GM19025 (cell line): ENCODE measurements around the gene FNIP2.
"Not testable (repeated sequence)": the region's sequence is repeated elsewhere in the genome, so short reads cannot be mapped to it uniquely, and the experiment has no call there.

Experiments
- ATAC-seq: cut with Tn5 transposase; IDR thresholded peaks from one replicate; pipeline ENCODE4 v1.9.1; 2021; ENCODE audit warnings: mild to moderate bottlenecking, low read depth, moderate library complexity; ENCODE audit not compliant: unreplicated experiment

FNIP2 gene

GRCh38 chr4:158902280-158903078, 133.7 kb downstream of the FNIP2 start:
- ATAC-seq: not testable (repeated sequence)

- no peak for ATAC-seq
Observed at GRCh38 chr4:158903079-158903456, 134.2 kb downstream of the FNIP2 start.

- ATAC-seq: no peak
Observed at GRCh38 chr4:158903472-158904043, 134.7 kb downstream of the FNIP2 start.

- no peak for ATAC-seq
Observed at GRCh38 chr4:158904815-158905214, 136.0 kb downstream of the FNIP2 start.

GRCh38 chr4:158906073-158906472, 137.2 kb downstream of the FNIP2 start:
- peak; percentile 78 for ATAC-seq

- ATAC-seq: no peak
Observed at GRCh38 chr4:158912390-158912789, 143.6 kb downstream of the FNIP2 start.

- no peak for ATAC-seq
Observed at GRCh38 chr4:158912806-158913205, 144.0 kb downstream of the FNIP2 start.

GRCh38 chr4:158913766-158914165, 144.9 kb downstream of the FNIP2 start:
- ATAC-seq: no peak

DNA sequence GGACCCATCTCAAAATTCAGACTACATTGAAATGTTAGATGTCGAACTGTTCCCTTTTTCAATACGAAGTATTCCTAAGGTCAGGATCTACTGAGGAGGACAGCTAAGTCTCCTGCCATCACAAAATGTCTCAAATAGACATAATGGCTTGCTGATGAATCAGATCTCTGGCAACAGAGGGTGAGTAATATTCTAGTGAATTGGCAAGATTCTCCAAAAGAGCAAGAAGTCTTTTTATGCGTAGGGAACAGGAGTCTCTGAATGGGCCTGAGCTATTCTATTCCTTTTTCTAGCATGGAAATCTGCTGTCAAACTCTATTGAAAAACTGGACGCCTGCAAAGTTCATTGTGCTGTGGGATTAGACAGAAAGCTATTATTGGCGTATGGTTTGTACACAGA, 145.4 kb downstream of the FNIP2 start:
- no peak for ATAC-seq

- ATAC-seq: no peak
Observed at GRCh38 chr4:158915683-158916241, 146.9 kb downstream of the FNIP2 start.

- ATAC-seq: not testable (repeated sequence)
Observed at GRCh38 chr4:158920452-158920996, 151.7 kb downstream of the FNIP2 start.

DNA sequence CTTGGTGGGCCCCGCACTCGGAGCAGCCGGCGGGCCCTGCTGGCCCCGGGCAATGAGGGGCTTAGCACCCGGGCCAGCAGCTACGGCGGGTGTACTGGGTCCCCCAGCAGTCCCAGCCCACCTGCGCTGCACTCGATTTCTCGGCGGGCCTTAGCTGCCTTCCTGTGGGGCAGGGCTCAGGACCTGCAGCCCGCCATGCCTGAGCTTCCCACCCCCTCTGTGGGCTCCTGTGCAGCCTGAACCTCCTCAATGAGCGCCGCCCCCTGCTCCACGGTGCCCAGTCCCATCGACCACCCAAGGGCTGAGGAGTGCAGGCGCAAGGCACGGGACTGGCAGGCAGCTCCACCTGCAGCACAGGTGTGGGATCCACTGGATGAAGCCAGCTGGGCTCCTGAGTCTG, 158.9 kb downstream of the FNIP2 start:
- ATAC-seq: not testable (repeated sequence)

DNA sequence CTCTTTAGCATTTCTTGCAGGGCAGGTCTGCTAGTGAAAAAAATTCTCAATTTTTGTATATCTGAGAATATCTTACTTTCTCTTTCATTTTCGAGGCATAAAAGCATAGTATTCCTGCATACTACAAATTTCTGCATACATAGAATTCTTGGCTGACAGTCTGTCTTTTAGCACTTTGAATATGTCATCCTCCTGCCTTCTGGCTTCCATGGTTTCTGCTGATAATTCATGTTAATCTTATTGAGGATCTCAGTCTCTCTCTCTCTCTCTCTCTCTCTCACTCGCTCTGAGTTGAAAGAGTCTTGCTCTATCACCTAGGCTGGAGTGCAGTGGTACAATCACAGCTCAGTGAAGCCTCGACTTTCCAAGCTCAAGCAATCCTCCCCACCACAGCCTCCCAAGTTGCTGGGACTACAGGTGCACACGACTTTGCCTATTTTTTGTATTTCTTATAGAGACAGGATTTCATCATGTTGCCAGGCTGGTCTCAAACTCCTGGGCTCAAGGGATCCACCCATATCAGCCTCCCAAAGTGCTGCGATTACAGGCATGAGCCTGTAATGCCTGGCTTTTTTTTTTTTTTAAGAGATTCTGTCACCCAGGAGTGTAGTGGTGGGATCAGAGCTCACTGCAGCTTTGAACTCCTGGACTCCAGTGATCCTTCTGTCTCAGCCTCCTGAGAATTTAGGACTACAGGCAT, 161.3 kb downstream of the FNIP2 start:
- no peak for ATAC-seq

- no peak for ATAC-seq
Observed at GRCh38 chr4:158930639-158930972, 161.8 kb downstream of the FNIP2 start.

DNA sequence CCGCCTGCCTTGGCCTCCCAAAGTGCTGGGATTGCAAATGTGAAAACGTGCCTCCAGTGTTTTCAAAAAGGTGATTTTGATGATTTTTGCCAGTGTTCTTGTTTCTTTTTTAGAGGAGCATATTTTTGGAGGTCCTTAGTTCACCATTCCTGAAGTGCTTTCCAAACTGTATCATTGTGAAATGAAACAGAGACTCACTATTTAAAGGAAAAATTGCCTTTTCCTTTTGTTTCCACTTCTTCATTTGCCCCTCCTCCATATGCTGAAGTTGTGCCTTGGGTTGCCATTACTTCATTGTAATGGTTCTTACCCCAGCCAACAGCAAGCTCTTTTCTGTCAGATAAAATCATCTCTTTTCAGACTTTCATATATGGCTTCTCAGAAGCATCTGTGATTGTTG, 164.4 kb downstream of the FNIP2 start:
- no peak for ATAC-seq

DNA sequence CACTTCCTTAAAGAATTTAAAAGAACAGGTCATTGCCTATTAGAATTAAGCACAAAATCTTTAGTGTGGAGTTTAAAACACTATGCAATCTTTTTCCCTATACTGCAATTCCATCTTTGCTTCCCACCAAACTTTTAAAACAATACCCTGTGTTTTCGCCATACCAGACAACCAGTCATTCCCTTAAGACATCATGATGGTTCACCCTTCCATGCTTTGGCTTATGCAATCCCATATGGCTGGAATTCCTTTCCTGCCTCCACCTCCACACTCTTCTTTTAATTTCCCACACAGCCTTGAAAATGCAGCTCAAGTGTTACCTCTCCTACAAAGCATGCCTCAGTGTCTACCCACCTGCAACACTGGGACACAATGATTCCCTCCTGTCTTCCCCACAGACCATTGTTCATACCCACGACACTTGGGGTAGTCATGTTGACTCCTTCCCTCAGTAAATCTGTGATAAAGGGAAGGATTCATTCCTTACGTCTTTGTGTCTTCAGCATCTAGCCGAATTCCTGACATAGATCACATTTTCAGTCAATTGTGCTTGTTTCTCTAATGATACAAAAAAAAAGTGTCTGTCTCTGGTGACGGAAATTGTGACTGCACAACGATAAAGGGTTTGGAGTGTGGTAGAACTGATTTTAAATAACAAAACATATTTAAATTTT, 166.3 kb downstream of the FNIP2 start:
- no peak for ATAC-seq

- no peak for ATAC-seq
Observed at GRCh38 chr4:158936238-158936637, 167.4 kb downstream of the FNIP2 start.

GRCh38 chr4:158938220-158939044, 169.6 kb downstream of the FNIP2 start:
- ATAC-seq: no peak

DNA sequence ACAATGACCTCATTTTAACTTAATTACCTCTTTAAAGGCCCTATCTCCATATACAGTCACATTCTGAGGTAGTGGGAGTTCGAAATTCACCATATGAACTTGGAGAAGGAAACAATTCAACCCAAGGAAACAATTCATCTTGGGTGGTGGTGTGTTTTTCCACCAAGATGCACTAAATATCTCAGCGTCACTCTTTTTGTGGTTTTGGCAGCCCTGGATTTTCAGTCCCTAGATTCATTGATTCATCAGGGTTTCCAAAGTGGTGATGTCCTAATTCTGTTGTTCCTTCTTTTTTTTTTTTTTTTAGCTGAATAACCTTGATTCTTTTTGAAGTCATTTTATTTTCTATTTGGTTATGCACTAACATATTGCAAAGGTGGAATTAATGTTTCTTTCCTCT, 171.4 kb downstream of the FNIP2 start:
- ATAC-seq: no peak

DNA sequence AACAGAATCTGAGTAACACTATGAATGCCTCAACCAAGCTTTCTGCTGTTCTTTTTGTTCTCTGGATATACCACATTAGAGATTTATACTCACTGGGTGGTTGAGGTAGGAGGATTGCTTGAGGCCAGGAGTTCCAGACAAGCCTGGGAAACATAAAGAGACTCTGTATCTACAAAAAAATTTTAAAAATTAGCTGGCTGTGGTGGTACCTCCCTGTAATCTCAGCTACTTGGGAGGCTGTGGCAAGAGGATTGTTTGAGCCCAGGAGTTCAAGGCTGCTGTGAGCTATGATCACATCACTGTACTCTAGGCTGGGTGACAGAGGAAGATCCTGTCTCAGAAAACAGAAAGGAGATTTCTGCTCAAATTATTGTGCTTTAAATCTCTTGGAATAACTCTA, 172.5 kb downstream of the FNIP2 start:
- ATAC-seq: no peak
